Erythroblast (primary cell): ENCODE measurements around the gene PCP4.

Experiments used
- GATA1 ChIP-seq: IDR thresholded peaks from 2 replicates; pipeline ENCODE4 v1.6.1; 2011; ENCODE audit warnings: low read depth, mild to moderate bottlenecking, control low read depth, low read length, moderate library complexity
- POLR2A ChIP-seq: IDR thresholded peaks from 2 replicates; pipeline ENCODE4 v1.6.1; 2011; ENCODE audit warnings: mild to moderate bottlenecking, low read length

GRCh38 chr21:39954570-39954969, 87.3 kb downstream of the PCP4 start:
- TF ChIP-seq POLR2A (no peak), GATA1 (no peak)
